HG03432 (cell line): Measurements from ENCODE around the gene PHKG2.
A peak's percentile ranks its signal among the peaks of the same experiment; 100 is the strongest.

ENCODE experiments used
- ATAC-seq: cut with Tn5 transposase; IDR thresholded peaks from one replicate; pipeline ENCODE4 v1.9.1; 2021; ENCODE audit warnings: mild to moderate bottlenecking, moderate library complexity; ENCODE audit not compliant: unreplicated experiment

The PHKG2 gene

DNA sequence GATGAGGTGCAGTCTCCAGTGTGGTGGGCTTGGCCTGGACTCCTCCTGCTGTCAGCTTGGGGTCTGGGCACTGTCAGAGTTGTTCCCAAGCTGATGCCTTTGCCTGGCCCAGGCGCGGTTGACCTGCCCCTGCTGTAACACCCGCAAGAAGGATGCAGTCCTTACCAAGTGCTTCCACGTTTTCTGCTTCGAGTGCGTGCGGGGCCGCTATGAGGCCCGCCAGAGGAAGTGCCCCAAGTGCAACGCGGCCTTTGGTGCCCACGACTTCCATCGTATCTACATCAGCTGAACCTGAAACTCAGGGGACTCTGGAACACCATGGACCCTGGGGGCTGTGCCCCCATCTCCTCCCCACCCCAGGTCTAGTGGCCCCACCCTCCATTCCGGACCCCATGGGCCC lies 25.6 kb downstream of the PHKG2 start:
- ATAC-seq: no peak

DNA sequence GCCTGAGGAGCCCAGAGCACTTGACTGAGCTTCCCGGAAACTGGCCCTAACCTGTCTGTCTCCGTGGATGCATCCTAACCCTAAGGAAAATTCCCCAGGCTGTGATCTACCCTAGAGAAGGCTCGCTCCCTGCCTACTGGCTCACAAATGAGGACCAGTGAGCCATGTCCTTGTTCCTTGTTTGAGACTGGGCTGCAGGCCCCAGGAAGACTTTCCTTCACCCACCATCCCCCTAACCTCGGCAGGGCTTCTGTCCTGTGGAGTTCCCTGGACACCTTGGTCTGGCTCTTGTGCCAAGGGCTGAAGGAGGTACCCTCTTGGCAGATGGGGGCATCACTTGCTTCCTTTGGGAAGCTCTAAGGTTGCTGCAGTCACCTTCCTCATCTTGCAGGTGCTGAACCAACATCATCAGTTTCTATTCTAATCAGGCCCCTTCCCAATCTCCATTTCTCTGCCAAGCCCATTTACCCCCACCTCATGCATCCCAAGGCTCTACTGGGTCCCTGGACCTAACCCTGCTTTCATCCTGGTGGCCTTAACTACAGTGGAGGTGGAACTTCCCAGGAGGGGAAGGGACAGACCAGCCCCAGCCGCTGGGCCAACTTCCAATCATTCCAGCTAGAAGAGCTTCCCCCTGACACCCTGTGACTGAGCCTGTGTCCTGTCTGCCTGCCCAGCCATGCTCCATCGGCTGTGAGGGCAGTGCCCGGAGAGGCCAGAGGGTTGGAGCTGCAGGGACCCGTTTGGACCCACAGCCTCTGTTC lies 26.3 kb downstream of the PHKG2 start:
- ATAC-seq: no peak

DNA sequence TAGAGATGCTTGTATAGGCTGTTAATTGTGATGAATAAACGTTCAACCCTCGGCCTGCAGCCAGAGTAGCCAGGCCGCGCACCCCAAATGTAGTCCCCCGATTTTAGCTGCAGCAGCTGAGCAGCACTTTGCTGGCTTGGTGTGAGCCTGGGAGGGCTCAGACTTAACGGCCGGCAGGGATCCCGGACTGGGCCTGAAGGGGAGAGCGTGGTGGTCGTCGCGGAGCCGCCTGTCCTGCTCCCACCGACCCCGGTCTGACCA lies 26.8 kb downstream of the PHKG2 start:
- no peak for ATAC-seq

DNA sequence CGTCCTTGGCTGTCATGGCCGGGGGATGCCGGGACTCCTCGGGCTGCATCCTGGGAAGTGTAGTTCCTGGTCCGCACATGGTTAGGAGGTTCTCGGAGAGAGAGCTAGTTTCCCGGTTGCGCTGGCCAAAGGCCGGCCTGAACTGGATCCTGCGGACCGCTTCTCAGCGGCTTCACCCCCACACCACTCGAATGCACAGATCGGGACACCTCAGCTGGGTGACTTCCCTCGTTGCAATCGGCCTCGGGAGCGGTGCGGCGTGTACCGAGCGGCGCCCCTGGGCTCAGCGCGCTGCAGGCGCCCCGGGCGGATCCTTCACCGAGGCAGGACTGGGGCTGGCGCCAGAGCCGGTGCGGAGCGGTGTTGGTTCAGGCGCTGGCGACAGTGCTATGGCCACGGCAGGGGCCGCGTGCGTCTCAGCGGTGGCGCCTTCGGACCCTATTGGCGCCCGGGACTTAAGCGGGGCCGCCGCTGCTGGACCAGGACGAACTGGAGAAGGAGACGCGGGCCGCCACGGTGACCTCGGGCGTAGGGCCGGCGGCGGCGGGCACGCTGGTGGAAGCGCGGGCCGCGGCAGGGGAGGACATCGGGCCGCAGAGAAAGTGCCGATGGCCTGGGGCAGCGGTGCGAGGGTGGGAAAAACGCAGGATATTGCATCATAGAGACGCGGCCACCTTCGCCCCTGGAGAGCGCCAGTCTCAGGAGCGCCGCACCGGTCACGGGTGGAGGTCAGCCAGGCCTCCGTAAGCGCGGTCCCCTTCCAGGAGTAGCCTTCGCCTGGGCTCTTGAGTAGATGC lies 27.4 kb downstream of the PHKG2 start:
- ATAC-seq: peak; percentile 67

DNA sequence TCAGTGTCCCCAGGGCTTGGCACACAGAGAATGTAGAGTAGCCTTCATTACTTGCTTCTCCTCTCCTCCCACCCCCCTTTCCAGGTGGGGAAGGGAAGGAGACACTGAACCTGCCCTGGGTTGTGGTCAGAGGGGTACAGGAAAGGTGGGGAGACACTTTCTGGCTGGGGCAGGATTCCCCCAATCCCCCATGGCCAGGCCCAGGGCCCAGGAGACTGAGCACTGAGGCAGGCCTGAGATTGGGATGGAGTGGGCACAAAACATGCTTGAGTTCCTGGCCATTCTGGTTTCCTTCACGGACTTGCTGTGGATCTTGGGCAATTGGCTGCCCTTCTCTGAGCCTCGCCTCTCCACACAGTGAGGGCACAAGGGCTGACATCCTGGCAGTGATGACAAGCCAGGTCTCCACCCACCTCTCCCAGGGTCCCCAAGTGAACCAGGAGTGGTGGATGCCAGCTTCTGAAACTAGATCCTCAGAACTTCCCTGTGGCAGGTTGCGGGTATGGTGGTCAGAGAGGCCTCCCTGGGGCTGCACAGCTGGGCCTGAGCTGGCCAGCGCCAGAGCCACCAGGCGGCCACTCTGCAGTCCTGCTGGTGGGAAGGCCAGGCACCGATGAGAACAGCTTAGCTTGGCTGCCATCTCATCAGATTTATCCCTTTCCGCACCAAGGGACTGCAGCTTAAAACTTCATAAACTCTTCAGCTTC lies 29.5 kb downstream of the PHKG2 start:
- no peak for ATAC-seq

DNA sequence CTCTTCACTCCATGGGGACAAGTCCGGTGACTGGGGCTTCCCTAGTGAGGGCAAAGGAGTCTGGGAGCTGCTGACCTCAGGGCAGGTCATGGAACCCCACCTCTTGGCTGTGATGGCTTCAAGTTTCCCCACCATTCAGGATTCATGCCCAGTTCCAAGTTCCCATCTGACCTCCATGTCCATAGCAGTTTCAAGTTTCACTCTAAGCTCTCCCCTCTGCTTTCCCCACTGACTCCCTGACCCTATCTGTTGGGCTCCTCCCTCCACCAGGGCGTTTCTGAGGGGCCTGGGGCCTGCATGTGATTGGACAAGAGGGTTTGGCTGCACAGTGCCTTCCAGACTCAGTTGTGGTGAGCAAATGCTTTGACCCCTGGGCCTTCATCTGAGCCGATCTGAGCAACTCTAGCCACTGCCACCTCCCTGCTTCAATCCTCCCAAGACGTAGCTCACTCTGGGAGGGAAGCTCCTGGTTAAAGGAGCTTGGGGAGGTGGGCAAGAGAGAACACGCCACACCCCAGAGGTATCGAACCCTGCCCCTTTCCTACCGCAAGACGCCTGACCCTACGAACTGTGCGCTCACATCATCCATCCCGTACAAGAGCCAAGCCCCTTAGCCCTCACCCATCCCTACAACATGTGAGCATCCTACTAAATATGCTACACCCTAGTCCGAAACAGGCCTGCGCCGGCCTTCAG lies 30.5 kb downstream of the PHKG2 start:
- ATAC-seq: no peak

DNA sequence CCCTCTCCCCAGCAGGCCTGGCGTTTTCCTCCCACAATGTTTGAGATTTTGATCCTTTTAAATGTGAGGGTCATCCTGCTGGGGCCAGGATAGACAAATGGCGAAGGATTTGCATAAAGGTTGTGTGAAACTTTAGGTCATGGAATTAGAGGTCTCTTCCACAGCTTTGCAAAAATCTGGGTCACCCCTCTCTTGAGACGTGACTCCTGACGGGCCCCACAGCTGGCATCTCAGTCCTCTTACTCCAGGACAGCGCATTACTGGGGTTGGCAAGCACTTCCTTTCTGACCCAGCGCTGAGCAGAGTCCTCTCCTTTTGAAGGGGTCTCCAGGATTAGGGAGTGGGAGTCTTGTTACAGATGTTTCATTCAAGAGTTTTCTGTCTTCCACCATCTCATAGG lies 31.4 kb downstream of the PHKG2 start:
- ATAC-seq: no peak

DNA sequence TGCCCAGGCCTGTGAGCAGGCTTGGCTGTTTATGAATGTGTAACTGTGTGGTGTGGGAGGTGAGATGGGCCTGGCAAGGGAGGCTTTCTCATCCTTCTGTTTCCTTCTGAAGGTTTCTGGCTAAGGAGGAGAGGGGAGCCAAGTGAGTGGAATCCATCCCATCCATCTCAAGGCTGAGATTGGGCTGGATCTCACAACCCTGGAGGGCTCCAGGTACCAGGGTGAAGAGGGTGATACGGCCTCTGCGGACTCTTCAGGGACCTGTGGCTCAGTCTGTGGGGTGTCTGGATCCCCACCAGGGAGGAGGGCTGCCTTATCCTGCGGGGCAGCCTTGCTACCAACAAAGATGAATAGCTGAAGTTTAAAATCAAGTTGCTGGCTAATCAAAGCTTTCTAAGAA lies 31.8 kb downstream of the PHKG2 start:
- ATAC-seq: no peak

DNA sequence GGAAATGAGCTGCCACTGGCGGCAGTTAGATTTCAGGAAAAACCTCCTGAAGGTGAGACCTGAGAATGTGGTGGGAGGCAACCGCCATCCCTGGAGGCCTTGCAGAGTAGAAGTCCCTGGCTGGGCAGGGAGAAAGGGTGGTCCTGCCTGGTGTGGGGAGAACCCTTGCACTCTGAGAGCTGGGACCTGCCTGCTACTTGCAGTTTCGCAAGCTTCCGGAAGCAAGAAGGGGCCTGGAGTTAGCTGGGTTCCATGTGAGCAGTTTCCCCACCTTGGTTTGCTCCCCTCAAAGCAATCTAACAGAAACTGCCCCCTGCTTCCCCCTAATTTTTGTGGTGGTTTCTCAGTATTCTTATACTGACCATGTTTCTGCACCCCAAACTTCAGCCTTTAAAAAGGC lies 32.3 kb downstream of the PHKG2 start:
- ATAC-seq: no peak

DNA sequence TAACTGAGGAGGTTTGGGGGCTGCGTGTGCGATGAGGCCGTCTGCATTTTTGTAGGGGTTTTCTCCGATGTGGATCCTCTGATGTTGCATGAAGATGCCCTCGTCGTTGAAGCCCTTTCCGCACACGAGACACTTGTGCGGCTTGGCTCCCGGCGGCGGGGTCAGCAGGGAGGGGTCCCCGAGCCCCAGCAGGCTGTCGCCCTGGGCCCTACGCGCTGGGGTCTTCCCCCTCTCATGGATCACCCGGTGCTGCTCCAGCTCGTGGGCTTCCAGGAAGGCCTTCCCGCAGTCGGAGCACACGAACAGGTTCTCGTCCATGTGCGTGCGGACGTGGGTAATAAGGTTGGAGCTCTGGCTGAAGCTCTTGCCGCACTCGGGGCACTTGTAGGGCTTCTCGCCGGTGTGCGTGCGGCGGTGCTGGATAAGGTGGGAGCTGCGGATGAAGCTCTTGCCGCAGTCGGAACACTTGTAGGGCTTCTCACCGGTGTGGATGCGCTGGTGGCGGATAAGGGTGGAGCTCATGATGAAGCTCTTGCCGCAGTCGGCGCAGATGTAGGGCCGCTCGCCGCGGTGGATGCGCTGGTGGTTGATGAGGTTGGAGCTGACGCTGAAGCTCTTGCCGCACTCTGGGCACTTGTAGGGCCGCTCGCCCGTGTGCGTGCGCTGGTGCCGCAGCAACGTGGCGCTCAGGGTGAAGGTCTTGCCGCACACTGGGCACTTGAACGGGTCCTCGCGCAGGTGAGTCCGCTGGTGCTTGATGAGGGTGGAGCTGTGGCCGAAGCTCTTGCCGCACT lies 34.5 kb downstream of the PHKG2 start:
- no peak for ATAC-seq

DNA sequence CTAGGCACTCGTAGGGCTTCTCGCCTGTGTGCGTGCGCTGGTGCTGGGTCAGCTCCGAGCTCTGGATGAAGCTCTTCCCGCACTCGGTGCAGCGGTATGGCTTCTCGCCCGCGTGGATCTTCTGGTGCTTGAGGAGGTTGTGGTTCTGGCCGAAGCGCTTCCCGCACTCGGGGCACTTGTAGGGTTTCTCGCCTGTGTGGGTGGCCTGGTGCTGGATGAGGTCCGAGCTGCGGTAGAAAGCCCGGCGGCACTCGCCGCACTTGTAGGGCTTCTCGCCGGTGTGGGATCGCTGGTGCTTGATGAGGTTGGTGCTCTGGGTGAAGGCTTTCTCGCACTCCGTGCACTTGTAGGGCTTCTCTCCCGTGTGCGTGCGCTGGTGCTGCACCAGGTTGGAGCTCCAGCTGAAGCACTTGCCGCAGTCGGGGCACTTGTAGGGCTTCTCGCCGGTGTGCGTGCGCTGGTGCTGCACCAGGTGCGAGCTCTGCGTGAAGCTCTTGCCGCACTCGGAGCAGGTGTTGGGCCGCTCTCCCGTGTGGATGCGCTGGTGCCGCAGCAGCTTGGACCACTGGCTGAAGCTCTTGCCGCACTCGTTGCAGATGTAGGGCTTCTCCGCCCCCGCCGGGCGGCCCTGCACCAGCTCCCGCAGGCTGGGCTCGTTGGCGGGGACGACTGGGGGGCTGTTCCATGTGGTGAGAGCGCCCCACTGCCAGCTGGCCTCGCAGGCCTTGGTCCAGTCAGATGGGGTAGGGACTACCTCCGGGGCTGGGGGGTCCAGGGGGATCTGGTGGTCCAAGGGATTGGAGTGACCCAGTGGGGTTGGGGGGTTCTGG lies 35.3 kb downstream of the PHKG2 start:
- no peak for ATAC-seq

DNA sequence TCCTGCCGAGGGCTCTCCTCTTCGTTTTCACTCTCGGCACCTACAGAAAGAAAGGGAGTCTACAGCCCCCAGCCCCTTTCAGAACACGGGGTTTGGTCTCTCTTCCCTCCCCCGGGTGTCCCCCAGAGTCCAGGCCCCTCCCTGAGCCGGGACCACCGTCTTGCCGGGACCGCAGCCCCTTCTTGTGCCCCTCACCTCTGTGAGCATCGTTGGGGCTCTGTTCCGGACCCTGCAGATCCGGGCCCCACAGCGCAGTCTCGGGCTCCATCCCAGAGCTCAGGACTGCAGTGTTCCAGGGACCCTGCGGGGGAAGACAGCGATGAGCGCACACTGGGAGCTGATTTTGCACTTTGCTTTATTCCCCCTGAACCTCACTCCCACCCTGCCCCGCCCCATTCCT lies 36.0 kb downstream of the PHKG2 start:
- no peak for ATAC-seq

DNA sequence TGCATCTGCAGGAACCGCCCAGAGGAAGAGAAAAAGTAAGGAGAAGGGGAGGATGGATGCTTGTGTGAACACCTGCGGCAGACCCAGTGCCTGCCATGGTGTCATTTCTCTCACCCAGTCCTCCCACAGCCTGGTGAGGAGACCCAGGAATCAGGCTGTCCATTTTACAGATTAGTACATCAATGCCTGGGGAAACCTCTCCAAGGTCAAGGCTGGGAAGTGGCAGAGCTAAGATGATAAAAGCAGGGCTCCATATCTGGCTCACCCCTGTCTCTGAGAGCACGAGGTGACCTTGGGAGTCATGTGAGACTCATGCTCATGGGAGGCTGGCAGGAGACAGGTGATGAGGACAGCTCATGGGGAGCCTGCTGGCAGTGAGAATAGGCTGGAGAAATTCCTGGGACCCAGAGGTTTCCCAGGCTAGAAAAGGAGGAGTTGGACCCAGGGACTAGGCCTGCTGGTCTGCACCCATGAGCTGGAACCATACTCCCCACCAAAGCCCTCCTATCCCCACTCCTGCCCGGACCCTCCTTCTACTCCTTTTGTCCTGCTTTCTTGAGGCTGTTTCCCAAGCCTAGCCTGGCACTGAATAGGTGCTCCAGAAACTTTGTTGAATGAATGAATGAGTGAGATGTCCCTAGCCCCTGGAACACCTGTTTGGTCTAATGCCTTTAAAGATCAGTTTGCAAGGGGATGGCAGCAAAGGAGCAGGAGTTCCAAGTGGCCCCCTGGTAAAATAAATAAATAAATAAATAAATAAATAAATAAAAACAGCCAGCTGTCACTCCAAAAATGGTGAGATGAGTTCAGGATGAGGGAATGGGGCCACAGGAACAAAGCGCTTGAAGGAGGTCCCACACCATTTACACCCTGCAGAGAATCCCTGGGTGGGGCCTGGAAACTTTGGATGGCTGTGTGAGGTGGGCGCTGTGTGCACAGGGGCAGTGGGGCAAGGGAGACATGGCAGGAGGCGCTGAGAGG lies 37.2 kb downstream of the PHKG2 start:
- no peak for ATAC-seq

DNA sequence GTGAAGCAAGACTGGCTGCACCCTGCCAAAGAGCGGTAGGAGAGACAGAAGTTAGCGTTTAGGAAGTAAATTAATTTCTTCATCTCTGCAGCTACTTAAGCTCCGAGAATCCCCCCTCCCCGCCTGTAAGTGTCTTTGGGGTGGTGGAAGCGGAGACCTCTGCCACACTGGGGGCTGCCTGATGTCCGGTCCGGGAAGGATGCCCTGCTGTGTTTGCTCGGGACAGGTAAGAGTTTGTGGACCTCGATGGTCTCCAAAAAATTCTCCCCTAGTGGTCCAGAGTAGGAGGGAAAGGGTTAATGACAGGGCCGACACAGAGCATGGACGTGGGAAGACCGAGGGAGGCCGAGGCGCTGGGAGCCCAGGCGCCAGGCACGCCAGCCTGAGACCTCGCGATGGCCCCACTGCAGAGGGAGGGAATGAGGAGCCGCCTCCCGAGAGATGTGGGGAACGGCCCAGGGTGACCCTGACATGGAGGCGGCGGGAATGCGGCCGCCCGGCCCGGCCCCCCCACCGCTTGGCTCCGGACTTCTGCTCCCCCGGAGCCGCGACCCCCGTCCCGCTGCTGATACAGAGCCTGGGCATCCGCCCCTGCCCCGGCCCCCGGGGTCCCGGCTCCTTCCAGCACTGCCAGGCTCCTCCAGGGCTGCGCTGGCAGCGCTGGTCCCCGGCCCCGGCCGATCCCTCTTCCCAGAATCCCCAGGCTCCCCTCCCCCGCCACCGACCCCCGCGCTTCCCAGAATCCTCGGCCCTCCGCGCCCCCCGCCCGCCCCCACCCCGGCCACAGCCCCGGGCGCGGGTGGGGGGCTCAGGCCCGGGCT lies 38.1 kb downstream of the PHKG2 start:
- ATAC-seq: no peak

DNA sequence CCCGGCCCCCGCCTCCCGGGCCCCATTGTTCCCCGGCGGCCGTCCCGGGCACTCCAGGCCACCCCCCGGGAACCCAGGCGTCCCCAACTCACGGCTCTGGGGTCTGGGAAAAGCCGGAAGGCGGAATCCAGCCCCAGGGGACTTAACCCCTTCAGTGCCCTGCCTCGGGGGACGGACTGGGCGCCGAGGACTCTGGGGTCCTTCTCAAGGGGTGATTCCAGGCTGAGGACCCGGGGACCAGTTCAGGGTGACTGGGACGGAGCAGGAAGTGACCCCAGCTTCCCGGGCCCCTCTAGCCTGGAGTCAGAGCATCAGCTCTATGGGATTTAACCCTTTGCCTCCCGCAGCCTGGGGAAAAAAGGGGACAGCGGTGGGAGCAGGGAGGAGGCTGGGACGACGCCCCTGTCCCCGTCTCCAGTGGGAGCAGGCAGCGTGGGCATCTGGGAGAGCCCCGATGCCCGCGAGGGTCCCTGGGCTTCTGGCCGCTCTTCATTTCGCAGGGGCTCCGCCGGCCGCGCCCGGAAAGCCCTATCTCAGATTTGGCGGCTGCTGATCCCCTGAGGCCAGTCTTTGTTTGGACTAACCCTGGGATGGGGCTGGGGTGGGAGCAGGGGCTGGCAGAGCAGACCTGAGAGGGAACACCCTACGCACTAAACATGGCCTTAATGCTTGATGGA lies 38.8 kb downstream of the PHKG2 start, which contains the start of gene ZNF629:
Gene ZNF629, minus strand, starts transcription at position 270 of the 677 bp plus-strand sequence. CDS start 2,723 bp downstream, outside the sequence.
- no peak for ATAC-seq

DNA sequence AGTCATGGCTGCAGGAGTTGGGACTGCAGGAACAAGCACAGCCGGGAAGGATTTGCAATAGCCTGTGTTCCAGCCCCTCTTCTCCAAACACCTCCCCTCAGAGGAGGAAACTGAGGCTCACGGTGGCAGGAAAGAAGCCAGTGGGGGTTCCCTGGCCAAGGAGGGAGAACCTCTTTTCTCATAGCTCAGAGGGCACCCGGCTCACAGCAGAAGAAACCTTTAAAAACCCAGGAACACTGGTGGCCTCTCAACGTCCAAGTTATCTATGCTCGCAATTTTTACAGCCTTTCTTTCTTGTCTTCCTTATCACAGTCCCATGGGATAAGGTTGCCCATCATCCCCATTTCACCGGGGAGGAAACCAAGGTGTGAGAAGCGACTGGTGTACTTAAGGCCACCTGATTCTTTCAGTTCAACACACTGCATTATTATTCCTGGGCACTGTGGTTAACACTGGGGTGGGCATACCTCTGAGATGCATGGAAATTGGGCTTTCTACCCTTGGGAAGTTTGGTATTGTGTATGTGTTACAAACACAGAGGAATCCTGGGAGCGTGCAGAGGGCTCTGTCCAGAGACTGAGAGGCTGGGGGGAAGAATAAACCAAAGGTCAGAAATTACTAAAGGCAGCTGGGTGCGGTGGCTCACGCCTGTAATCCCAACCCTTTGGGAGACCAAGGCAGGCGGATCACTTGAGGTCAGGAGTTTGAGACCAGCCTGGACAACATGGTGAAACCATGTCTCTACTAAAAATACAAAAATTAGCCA lies 39.6 kb downstream of the PHKG2 start:
- ATAC-seq: no peak
